B cell (primary cell): ENCODE results near the gene KIF4A. TPM values are rescaled to one million over a fixed set of nuclear protein-coding genes. Genes with fewer than 3 reads are reported as not detected.
"Not testable (repeated sequence)": the region's sequence is repeated elsewhere in the genome, so short reads cannot be mapped to it uniquely, and the experiment has no call there.

Experiments used
- ATAC-seq: fragments of 200-7000 bp; cut with Tn5 transposase; one replicate; pipeline ENCODE4 v1.10.0; 2021; ENCODE audit warnings: low read depth, mild to moderate bottlenecking, moderate number of reproducible peaks, moderate library complexity
- CTCF ChIA-PET: fragments of 350-600 bp; sonication (Branson Sonifier 250); formaldehyde crosslinking; loops from one replicate; lab custom pipeline; 2021; ENCODE audit warnings: antibody characterized with exemption, inconsistent platforms; lab: Charles Lee
- POLR2A ChIA-PET: fragments of 350-600 bp; sonication (Branson Sonifier 250); formaldehyde crosslinking; loops from one replicate; lab custom pipeline; 2021; ENCODE audit warnings: antibody characterized with exemption; lab: Charles Lee
- DNase-seq: peaks from one replicate; pipeline ENCODE4 v3.0.0; 2013
- H2AFZ ChIP-seq: 2 replicates; pipeline ENCODE4 v1.6.1; 2012; ENCODE audit warnings: mild to moderate bottlenecking, low read depth, low read length; ENCODE audit not compliant: insufficient read depth, poor library complexity, severe bottlenecking
- H3K27ac ChIP-seq, 2 donors: 1 replicate in 1 of 2; 2 replicates in 1 of 2; pipeline ENCODE4 v1.5.1; 2012 to 2013; ENCODE audit warnings: low read length in 2 of 2, mild to moderate bottlenecking in 2 of 2, moderate library complexity in 1 of 2
- H3K27me3 ChIP-seq, 4 experiments: fragments of 200-600 bp in 1 of 4; sonication (generic) in 1 of 4; replicated peaks in 1 of 4; 1 replicate in 2 of 4; 2 replicates in 2 of 4; pipeline versions ENCODE4 v1.6.1 to v1.7.0; 2013 to 2016; ENCODE audit warnings: low read length in 3 of 4, mild to moderate bottlenecking in 2 of 4, mixed read lengths in 1 of 4, moderate library complexity in 1 of 4; ENCODE audit not compliant: insufficient read depth in 4 of 4, control insufficient read depth in 3 of 4; ENCODE audit errors: control extremely low read depth in 1 of 4
- H3K36me3 ChIP-seq, 2 experiments: replicated peaks in 1 of 2; 1 replicate in 1 of 2; 2 replicates in 1 of 2; pipeline versions ENCODE4 v1.6.1 to v1.7.1; 2013; ENCODE audit warnings: low read length in 1 of 2; ENCODE audit not compliant: insufficient read depth in 2 of 2, control insufficient read depth in 1 of 2; ENCODE audit errors: control extremely low read depth in 1 of 2, extremely low read depth in 1 of 2
- H3K4me1 ChIP-seq, 2 donors: fragments of 200-600 bp in 1 of 2; sonication (generic) in 1 of 2; 1 replicate in 1 of 2; 2 replicates in 1 of 2; pipeline versions ENCODE4 v1.5.1 to v1.6.1; 2013 to 2017; ENCODE audit warnings: low read length in 2 of 2; ENCODE audit not compliant: control insufficient read depth in 2 of 2, insufficient read depth in 2 of 2
- H3K4me2 ChIP-seq: replicated peaks from 2 replicates; pipeline ENCODE3; 2012; ENCODE audit warnings: mild to moderate bottlenecking, low read depth, low read length; ENCODE audit not compliant: poor library complexity, severe bottlenecking
- H3K4me3 ChIP-seq, 5 experiments: fragments of 200-600 bp in 1 of 5; sonication (generic) in 1 of 5; 1 replicate in 3 of 5; 2 replicates in 2 of 5; pipeline versions ENCODE4 v1.5.1 to v1.7.0; 2011 to 2016; ENCODE audit warnings: low read length in 4 of 5, mild to moderate bottlenecking in 4 of 5, low read depth in 2 of 5, control low read depth in 1 of 5, moderate library complexity in 1 of 5; ENCODE audit not compliant: insufficient read depth in 1 of 5; ENCODE audit errors: control extremely low read depth in 1 of 5, extremely low read depth in 1 of 5
- H3K79me2 ChIP-seq: fragments of 200-600 bp; sonication (generic); one replicate; pipeline ENCODE4 v1.6.0; 2016; ENCODE audit warnings: low read length; ENCODE audit not compliant: control insufficient read depth, insufficient read depth
- H3K9ac ChIP-seq: fragments of 200-600 bp; sonication (generic); 2 replicates; pipeline ENCODE4 v1.6.1; 2017; ENCODE audit warnings: mild to moderate bottlenecking, low read length, moderate library complexity
- H3K9me3 ChIP-seq, 3 donors: one replicate each; pipeline versions ENCODE4 v1.6.1 to v1.7.1; 2013; ENCODE audit warnings: low read length in 2 of 3; ENCODE audit not compliant: control insufficient read depth in 2 of 3, insufficient read depth in 1 of 3; ENCODE audit errors: control extremely low read depth in 1 of 3
- H4K20me1 ChIP-seq: 2 replicates; pipeline ENCODE4 v1.6.0; 2012; ENCODE audit warnings: mild to moderate bottlenecking, low read length; ENCODE audit not compliant: insufficient read depth, control insufficient read depth, poor library complexity, severe bottlenecking
- H3K27ac Mint-ChIP-seq: one replicate; pipeline ENCODE4 v1.8.0; 2021; ENCODE audit warnings: mixed read lengths
- H3K27me3 Mint-ChIP-seq: one replicate; pipeline ENCODE4 v1.8.0; 2021; ENCODE audit warnings: mixed read lengths
- H3K4me1 Mint-ChIP-seq: one replicate; pipeline ENCODE4 v1.8.0; 2021; ENCODE audit warnings: mixed read lengths
- H3K4me3 Mint-ChIP-seq: one replicate; pipeline ENCODE4 v1.8.0; 2021; ENCODE audit warnings: mixed read lengths
- H3K9me3 Mint-ChIP-seq: one replicate; pipeline ENCODE4 v1.8.0; 2022; ENCODE audit warnings: mixed read lengths; ENCODE audit not compliant: insufficient read depth
- CTCF ChIP-seq: fragments of 200-600 bp; IDR thresholded peaks from one replicate; pipeline ENCODE4 v1.8.0; 2022; ENCODE audit warnings: antibody characterized with exemption, mild to moderate bottlenecking
- EZH2 ChIP-seq: IDR thresholded peaks from 2 replicates; pipeline ENCODE4 v1.6.1; 2012; ENCODE audit warnings: borderline replicate concordance, low read depth, mild to moderate bottlenecking, moderate library complexity, low read length; ENCODE audit not compliant: insufficient read depth, poor library complexity, severe bottlenecking
- WGBS: methylation state at CpG from one replicate; pipeline ENCODE4 v1.1.5; 2013; ENCODE audit warnings: missing lambda C conversion rate; ENCODE audit not compliant: insufficient coverage; 5-methylcytosine and 5-hydroxymethylcytosine counted together
- intact Hi-C: fragments of 100-400 bp; cut with micrococcal nuclease; formaldehyde crosslinking; loops from one replicate; pipeline ENCODE4 v1.10.0; 2022
- polyA plus RNA-seq: library from polyadenylated mRNA; depleted of rRNA; stranded (reverse); fragments of >200 nt; gene quantifications from 2 replicates; pipeline ENCODE4 v1.2.3, GENCODE V29; 2012
- total RNA-seq, 2 donors: library from RNA; stranded (reverse); fragments of 120-200 nt in 1 of 2; gene quantifications; 1 replicate in 1 of 2; 2 replicates in 1 of 2; pipeline versions ENCODE4 v1.2.3 to v1.2.4, GENCODE V29; 2013 to 2022

KIF4A gene
- total and polyA plus RNA-seq, 2 donors (not counting 1 experiment from before 2014, with no cell fraction given), result 0.06 to 0.07 TPM

- no peak for TF ChIP-seq EZH2
- no peak for TF ChIP-seq CTCF
- Histone ChIP-seq H3K27ac (no peak overlapping the region), H4K20me1 (no peaks in the 10 kb centered on the region), H3K27me3 (no peaks in the 10 kb centered on the region), H3K9me3 (no peaks in the 10 kb centered on the region), H3K4me2 (no peak overlapping the region), H2AFZ (no peak overlapping the region), H3K79me2 (no peaks in the 10 kb centered on the region), H3K9ac (no peak overlapping the region), H3K36me3 (no peaks in the 10 kb centered on the region), H3K4me3 (no peak overlapping the region), H3K4me1 (no peaks in the 10 kb centered on the region)
- H3K4me3 Mint-ChIP-seq, result no peak overlapping the region
- WGBS, result no CpG with 5 or more reads among the region's 1 CpG
- H3K9me3 Mint-ChIP-seq, result no peaks in the 10 kb centered on the region
- DNase-seq (no peak), ATAC-seq (no peak)
- H3K27ac Mint-ChIP-seq, result no peak overlapping the region
- H3K4me1 Mint-ChIP-seq, result no peaks in the 10 kb centered on the region
- CTCF ChIA-PET, result interaction anchor here (0.5 kb wide), 1 partner anchor 1070 kb away, joined by 3 read pairs; no protein-coding TSS in a partner anchor
- POLR2A ChIA-PET, result no interaction called here
- H3K27me3 Mint-ChIP-seq, result peaks cover 3% of the 10 kb centered on the region
- intact Hi-C loops, result no loop called here
Measured at GRCh38 chrX:70240751-70241150, 49.2 kb upstream of the KIF4A start.

DNA sequence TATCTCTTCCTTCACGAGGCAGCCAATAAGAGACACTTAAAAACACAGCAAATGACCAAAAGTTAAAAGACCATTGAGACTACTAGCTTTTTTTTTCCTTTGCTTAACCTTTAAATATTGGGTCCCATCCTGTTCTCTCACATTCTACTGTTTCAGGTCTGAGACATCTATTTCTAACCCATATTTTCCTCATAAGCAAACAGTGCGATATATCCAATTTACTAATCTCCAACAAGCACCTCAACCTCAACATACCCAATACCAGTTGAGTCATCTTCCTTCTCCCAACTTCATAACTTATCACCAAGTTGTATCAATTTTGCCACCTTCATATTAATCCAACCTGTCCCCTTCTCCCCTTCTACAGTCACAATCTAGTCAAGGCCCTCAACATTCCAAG, 48.4 kb upstream of the KIF4A start:
- Histone ChIP-seq H3K27me3 (no peaks in the 10 kb centered on the region), H2AFZ (no peak overlapping the region), H3K27ac (no peak overlapping the region), H3K9ac (no peak overlapping the region), H3K79me2 (no peaks in the 10 kb centered on the region), H3K4me1 (no peaks in the 10 kb centered on the region), H3K4me3 (no peak overlapping the region), H3K9me3 (no peaks in the 10 kb centered on the region), H4K20me1 (no peaks in the 10 kb centered on the region), H3K4me2 (no peak overlapping the region), H3K36me3 (no peaks in the 10 kb centered on the region)
- Mint-ChIP-seq H3K4me1 (no peaks in the 10 kb centered on the region), H3K27ac (no peak overlapping the region), H3K4me3 (no peak overlapping the region), H3K9me3 (no peaks in the 10 kb centered on the region), H3K27me3 (peaks cover 3% of the 10 kb centered on the region)
- 100% methylated on average over 1 of the region's 2 CpGs for WGBS
- no peak for TF ChIP-seq EZH2
- TF ChIP-seq CTCF, result no peak
- ChIA-PET POLR2A (no interaction called here), CTCF (no interaction called here)
- intact Hi-C loops, result no loop called here
- DNase-seq, result no peak
- ATAC-seq, result no peak

DNA sequence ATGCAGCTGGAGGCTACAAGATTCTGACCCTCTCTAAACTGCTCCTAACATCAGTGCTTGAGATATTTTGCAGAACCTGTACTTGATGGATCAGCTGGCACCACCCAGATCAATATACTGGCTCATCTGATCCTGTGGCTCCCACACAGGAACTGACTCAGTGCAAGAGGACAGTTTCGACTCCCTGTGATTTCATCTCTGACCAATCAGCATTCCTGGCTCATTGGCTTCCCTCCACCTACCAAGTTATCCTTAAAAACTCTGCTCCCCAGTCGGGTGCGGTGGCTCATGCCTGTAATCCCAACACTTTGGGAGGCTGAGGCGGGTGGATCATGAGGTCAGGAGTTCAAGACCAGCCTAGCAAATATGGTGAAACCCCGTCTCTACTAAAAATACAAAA, 46.3 kb upstream of the KIF4A start:
- ATAC-seq, DNase-seq, POLR2A ChIA-PET, H3K4me2 ChIP-seq, H3K27ac Mint-ChIP-seq, H3K4me1 ChIP-seq, H4K20me1 ChIP-seq, H2AFZ ChIP-seq, H3K4me3 ChIP-seq, CTCF ChIA-PET, H3K79me2 ChIP-seq, H3K27me3 ChIP-seq, H3K9me3 Mint-ChIP-seq, H3K9ac ChIP-seq, H3K27ac ChIP-seq, H3K4me1 Mint-ChIP-seq, H3K4me3 Mint-ChIP-seq, H3K27me3 Mint-ChIP-seq, H3K36me3 ChIP-seq, H3K9me3 ChIP-seq, intact Hi-C loops: not testable (repeated sequence)
- WGBS, result no CpG with 5 or more reads among the region's 5 CpGs
